ENCODE measurements around the gene RFX2. TPM values are rescaled to one million over a fixed set of nuclear protein-coding genes. Genes with fewer than 3 reads are reported as not detected.

RFX2 gene
- total RNA-seq, 2 donors from 2014 or later: 14.0 to 14.8 TPM

DNA sequence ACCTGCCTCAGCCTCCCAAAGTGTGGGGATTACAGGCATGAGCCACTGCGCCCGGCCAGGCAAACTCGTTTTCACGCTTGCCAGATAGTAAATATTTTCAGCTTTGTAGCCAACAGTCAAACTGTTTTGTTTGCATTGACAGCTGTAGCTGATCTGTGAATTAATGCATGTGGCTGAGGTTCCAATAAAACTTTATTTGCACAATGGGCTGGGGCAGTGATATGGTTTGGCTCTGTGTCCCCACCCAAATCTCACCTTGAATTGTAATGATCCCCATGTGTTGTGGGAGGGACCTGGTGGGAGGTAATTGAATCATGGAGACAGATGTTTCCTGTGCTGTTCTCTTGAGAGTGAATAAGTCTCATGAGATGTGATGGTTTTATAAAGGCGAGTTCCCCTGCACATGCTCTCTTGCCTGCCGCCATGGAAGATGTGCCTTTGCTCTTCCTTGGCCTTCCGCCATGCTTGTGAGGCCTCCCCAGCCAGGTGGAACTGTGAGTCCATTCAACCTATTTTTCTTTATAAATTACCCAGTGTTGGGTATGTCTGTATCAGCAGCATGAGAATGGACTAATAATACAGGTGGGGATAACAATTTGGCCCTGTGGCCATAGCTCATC is 110.0 kb downstream of the RFX2 start:
- Histone ChIP-seq H3K36me3 (replicated peaks in 1 of 2; ENCODE audit: insufficient read depth in 1 of 2, low read depth in 2 of 2) (no peaks in the 10 kb centered on the region), H3K4me3 (no peak overlapping the region), H3K9me3 (no peaks in the 10 kb centered on the region), H3K4me1 (no peaks in the 10 kb centered on the region), H3K27ac (no peak overlapping the region), H3K27me3 (no peaks in the 10 kb centered on the region)
- no peak for DNase-seq
- no peak for TF ChIP-seq POLR2A (IDR thresholded peaks at IDR 0.05)
- TF ChIP-seq, protein P1, sequence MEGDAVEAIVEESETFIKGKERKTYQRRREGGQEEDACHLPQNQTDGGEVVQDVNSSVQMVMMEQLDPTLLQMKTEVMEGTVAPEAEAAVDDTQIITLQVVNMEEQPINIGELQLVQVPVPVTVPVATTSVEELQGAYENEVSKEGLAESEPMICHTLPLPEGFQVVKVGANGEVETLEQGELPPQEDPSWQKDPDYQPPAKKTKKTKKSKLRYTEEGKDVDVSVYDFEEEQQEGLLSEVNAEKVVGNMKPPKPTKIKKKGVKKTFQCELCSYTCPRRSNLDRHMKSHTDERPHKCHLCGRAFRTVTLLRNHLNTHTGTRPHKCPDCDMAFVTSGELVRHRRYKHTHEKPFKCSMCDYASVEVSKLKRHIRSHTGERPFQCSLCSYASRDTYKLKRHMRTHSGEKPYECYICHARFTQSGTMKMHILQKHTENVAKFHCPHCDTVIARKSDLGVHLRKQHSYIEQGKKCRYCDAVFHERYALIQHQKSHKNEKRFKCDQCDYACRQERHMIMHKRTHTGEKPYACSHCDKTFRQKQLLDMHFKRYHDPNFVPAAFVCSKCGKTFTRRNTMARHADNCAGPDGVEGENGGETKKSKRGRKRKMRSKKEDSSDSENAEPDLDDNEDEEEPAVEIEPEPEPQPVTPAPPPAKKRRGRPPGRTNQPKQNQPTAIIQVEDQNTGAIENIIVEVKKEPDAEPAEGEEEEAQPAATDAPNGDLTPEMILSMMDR (IDR thresholded peaks at IDR 0.05): no peak
- no peak for ATAC-seq
- WGBS, 2 donors: 80 to 96% methylated on average over 3 to 7 of the region's 7 CpGs
- intact Hi-C loops (cut with DNase I): no loop called here

DNA sequence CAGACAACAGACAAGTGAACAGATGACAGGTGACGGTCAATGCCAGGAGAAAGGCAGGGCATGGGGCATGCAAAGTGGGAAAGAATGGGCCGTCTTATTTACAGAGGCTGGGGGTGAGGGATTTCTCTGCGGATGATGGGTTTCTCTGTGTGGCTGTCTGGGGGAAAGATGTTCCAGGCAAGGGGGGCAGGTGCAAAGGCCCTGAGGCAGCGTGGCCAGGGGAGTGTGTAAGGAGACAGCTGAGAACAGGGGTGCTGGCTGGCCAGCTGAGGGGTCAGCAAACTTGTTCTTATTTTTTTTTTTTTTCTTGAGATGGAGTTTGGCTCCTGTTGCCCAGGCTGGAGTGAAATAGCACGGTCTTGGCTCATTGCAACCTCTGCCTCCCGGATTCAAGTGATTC is 110.6 kb downstream of the RFX2 start:
- intact Hi-C loops (cut with DNase I): no loop called here
- WGBS, 2 donors: 89 to 90% methylated on average over 6 of the region's 6 CpGs
- H3K9me3 ChIP-seq: no peaks in the 10 kb centered on the region

DNA sequence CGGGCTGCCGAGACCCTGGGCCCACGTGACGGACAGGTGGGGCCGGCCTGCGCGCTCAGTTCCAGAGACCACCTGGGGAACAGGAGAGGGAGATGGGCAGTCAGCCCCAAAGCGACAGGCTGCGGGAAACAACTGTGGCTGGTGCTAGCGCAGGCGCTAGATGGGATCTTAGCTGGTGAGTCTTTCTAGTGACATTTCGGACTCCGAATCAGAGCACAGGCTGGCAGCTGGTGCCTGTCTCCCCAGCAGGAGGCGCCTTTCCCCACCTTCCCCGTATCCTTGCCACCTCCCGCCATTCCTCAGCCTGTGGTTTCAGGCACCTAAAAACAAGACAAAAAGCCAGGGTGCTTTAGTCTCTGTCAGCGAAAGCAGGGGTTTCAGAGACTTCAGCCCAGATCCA is 112.9 kb downstream of the RFX2 start:
- H3K9me3 ChIP-seq: no peaks in the 10 kb centered on the region
- H3K36me3 ChIP-seq (replicated peaks in 1 of 2; ENCODE audit: insufficient read depth in 1 of 2, low read depth in 2 of 2): no peaks in the 10 kb centered on the region
- 69 to 83% methylated on average over 8 to 12 of the region's 17 CpGs for WGBS, 2 donors
- no peak overlapping the region for H3K4me3 ChIP-seq
- ATAC-seq (no peak), DNase-seq (no peak)
- H3K27ac ChIP-seq: no peak overlapping the region
- intact Hi-C loops (cut with DNase I): no loop called here
- TF ChIP-seq, protein P1 (IDR thresholded peaks at IDR 0.05): no peak
- TF ChIP-seq POLR2A (IDR thresholded peaks at IDR 0.05): no peak
- no peaks in the 10 kb centered on the region for H3K4me1 ChIP-seq
- H3K27me3 ChIP-seq: no peaks in the 10 kb centered on the region

More for the DNA sequence above, 110.6 kb downstream of the RFX2 start:
- no peak for DNase-seq
- Histone ChIP-seq H3K27me3 (no peaks in the 10 kb centered on the region), H3K4me3 (no peak overlapping the region), H3K27ac (no peak overlapping the region), H3K36me3 (replicated peaks in 1 of 2; ENCODE audit: insufficient read depth in 1 of 2, low read depth in 2 of 2) (no peaks in the 10 kb centered on the region), H3K4me1 (no peaks in the 10 kb centered on the region)
- no peak for TF ChIP-seq POLR2A (IDR thresholded peaks at IDR 0.05)
- TF ChIP-seq, protein P1 (IDR thresholded peaks at IDR 0.05): no peak
- no peak for ATAC-seq

DNA sequence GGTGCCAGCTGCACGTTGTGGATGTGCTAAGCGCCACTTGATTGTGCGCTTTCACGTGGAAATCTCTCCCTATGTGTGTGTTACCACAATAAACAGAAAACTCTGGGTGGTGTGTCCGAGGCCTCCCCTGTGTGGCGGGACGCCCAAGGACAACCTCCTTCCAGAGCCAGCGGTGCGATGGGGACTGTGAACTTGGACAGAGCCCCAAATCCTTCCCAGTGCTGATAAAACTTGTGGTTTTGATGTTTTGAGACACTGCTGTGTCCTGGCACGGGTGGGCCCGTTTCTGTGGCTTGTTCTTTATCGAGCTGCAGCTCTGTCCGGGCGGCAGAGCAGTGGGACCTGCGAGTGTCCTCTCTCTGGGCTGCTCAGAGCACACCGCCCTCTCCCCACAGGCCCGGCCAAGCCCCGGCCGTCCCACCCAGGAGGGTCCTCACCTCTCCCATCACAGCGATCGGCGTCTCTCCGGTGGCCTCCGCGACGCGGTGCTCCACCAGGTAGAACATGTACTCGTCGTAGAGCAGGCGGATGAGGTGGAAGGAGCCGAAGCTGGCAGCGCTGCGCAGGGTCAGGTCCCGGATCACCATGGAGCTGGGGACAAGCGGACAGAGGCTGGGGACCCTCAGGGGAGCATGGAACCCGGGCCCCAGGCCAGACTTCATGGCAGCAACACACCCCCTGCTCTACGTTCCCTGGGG is 113.5 kb downstream of the RFX2 start:
- no peak for ATAC-seq
- H3K4me1 ChIP-seq: no peaks in the 10 kb centered on the region
- DNase-seq: no peak
- WGBS, 2 donors: 84 to 85% methylated on average over 30 to 36 of the region's 37 CpGs
- TF ChIP-seq, protein P1 (IDR thresholded peaks at IDR 0.05): no peak
- no peak for TF ChIP-seq POLR2A (IDR thresholded peaks at IDR 0.05)
- H3K4me3 ChIP-seq: no peak overlapping the region
- intact Hi-C loops (cut with DNase I): no loop called here
- no peaks in the 10 kb centered on the region for H3K36me3 ChIP-seq (replicated peaks in 1 of 2; ENCODE audit: insufficient read depth in 1 of 2, low read depth in 2 of 2)
- H3K9me3 ChIP-seq: no peaks in the 10 kb centered on the region
- no peak overlapping the region for H3K27ac ChIP-seq
- H3K27me3 ChIP-seq: no peaks in the 10 kb centered on the region

DNA sequence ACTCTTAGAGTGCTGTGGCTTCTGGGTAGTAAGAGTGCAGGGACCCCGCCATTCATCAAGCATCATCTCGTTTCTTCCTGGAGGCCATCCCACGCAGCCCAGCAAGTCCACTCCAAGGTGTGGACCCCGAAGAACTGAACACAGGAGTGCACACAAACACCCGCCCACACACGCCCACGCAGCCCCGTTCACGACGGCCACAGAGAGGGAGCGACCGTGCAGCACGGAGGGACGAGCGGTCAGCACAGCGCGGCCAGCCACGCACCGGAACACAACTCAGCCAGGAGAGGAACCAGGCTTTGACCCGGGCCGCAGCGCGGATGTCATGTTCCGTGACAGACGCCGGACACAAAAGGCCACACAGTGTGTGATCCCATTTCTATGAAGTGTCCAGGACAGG is 114.2 kb downstream of the RFX2 start:
- WGBS, 2 donors: 89 to 90% methylated on average over 4 to 26 of the region's 26 CpGs
- Histone ChIP-seq H3K27ac (no peak overlapping the region), H3K4me3 (no peak overlapping the region), H3K4me1 (no peaks in the 10 kb centered on the region), H3K36me3 (replicated peaks in 1 of 2; ENCODE audit: insufficient read depth in 1 of 2, low read depth in 2 of 2) (no peaks in the 10 kb centered on the region), H3K27me3 (no peaks in the 10 kb centered on the region), H3K9me3 (no peaks in the 10 kb centered on the region)
- ATAC-seq: no peak
- TF ChIP-seq, protein P1 (IDR thresholded peaks at IDR 0.05): no peak
- DNase-seq: no peak
- intact Hi-C loops (cut with DNase I): no loop called here

All from body of pancreas (tissue), 4 donors.